HG03432 (cell line): Measurements from ENCODE around the gene TGM3.

ENCODE experiments used
- ATAC-seq: cut with Tn5 transposase; IDR thresholded peaks from one replicate; pipeline ENCODE4 v1.9.1; 2021; ENCODE audit warnings: mild to moderate bottlenecking, moderate library complexity; ENCODE audit not compliant: unreplicated experiment

TGM3 gene

GRCh38 chr20:2335096-2335870 is 39.5 kb downstream of the TGM3 start:
- no peak for ATAC-seq

- ATAC-seq: no peak
Observed at GRCh38 chr20:2336471-2336870, 40.7 kb downstream of the TGM3 start.

GRCh38 chr20:2337142-2337541 is 41.3 kb downstream of the TGM3 start:
- no peak for ATAC-seq

- ATAC-seq: no peak
Observed at GRCh38 chr20:2338411-2339066, 42.7 kb downstream of the TGM3 start.

DNA sequence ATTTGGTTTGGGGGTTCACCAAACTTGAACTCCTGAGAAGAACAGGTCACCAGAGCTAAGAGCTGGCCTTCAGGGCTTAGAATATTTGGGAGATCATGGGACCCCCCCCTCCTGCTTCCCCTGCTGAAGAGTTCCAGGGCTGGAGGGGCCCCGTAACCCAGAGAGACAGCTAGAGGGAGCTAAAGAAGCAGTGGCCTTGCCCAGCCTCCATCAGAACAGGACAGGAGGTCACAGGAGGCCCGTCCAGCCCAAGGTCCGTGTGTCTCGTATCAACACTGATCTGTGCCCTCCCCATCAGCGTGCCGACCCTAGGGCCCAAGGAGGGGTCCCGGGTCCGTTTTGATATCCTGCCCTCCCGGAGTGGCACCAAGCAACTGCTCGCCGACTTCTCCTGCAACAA is 44.3 kb downstream of the TGM3 start:
- ATAC-seq: no peak

DNA sequence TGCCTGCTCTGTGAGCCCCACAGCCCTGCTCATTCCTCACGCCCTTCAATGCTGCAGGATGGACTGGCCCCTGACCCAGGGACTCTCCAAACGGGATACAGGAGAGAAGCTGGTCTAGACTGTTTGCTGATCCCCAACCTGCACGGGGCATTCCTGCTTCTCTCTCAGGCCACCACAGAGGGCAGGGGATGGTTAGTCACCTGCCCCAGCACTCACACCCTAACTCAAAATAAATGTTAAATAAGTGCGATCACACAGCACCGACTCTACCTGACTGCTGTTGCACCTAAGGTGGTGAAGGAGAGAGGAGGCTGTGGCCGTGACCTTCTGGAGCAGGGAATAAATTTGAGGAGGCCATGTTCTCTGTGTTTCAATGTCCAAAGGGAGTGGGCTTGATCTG is 45.0 kb downstream of the TGM3 start:
- ATAC-seq: no peak

DNA sequence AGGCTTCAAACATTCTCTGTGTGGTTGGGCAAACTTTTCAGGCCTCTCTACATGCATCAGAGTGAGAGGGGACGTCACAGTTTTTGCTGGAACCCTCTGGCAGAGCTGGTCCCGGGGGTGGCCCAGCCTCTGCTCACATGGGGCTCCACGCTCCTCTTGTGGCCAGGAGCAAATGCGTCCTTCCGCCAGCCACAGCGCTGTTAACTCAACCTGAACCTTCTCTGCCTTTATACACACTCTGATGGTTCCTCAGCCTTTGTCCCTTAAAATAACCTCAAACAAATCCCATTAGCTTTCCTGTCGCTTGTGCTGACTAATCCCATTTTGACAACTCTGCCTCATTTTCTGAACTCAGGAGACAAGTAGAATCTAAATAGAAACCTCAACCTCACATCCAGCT is 45.5 kb downstream of the TGM3 start:
- no peak for ATAC-seq

DNA sequence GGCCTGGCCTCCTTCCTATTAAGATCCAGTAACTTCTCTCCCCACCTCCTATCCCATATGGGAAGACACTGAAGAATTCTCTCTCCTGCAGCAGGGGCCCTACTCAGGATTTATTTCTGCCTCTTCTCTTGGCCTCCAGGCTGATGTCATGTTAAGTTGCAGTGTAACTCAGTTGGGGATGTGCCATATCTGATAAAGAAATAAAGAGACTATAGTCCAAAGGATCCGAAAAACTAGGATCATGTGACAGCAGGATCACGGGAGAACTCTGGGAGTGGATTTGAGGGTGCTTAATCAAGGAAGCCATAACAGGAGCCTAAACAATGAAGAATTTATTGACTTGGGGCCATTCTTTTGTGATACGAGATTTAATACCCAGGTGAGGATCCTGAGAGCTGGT is 46.4 kb downstream of the TGM3 start:
- ATAC-seq: no peak

DNA sequence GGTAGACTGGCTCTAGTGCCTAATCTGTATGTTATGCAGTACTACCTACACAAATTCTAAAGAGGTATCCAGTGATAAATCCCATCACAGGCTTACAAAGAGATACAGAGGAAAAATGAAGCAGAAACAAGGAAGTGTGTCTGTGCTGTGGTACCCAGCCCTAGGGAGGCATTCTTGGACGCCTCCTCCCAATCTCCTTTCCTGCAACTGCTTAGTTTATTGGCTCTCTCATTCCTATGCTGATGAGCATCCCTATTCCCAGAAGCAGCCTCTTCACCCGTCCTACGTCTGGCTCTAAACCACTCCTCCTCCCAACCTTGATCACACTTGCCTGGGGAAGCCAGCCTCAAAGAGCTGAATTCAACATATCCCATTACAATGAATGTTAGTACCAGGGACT is 50.4 kb downstream of the TGM3 start:
- ATAC-seq: no peak

DNA sequence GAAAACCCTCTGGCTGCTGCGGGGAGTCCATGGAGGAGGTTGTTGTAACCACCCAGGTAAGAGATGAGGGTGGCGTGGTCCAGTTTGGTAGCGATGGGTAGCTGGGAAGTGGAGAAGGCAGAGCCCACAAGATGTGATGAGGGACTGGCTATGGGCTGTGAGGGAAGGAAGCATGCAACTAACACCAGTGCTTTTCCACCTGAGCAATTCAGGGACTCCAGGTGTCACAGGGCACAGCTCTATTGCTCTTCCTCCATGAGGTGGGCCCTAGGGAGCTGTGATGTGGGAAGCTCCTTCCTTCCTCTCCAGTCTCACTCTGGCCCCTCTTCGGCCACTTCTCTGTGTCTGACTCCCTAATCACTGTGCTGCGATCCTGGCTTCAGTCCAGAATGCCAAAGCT is 52.5 kb downstream of the TGM3 start:
- no peak for ATAC-seq

GRCh38 chr20:2349801-2350200 is 54.0 kb downstream of the TGM3 start:
- ATAC-seq: no peak

GRCh38 chr20:2350606-2351005 is 54.8 kb downstream of the TGM3 start:
- no peak for ATAC-seq

- ATAC-seq: no peak
Observed at GRCh38 chr20:2353231-2353630, 57.4 kb downstream of the TGM3 start.

DNA sequence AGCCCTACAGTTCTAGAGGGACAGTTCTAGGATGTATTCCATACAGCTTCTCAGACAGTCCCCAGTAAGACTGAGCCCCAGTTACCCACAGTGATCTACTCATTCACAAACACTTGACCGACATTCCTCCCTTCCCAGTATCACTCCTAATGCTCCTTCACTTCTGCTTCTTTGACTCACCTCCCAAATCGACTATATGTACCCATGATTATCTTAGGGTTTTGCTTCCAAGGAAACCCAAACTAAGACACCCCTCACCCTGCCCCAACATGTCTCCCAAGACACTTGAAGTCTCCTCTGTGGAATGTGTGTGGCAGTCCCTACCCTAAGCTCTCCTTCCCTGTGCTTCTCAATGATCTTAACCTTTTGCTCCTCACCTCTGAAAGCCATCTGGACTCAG is 61.3 kb downstream of the TGM3 start:
- no peak for ATAC-seq

- no peak for ATAC-seq
Observed at GRCh38 chr20:2358006-2358405, 62.2 kb downstream of the TGM3 start.

DNA sequence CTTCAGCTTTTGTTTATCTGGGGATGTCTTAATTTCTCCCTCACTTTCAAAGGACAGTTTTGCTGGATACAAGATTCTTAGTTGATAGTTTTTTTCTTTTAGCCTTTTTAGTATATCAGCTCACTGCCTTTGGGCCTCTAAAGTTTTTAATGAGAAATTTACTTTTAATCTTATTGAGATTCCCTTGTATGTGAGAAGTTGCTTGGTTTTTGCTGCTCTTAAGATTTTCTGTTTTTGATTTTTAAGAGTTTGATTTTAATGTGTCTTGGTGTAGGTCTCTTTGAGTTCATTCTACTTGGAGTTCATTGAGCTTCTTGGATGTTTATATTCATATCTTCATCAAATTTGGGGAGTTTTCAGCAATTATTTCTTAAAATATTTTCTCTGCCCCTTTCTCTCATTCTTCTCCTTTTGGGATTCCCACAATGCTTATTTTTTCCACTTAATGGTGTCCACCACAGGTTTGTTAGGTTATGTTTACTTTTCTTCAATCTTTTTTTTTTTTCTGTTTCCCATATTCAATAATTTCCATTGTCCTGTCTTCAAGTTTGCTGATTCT is 65.3 kb downstream of the TGM3 start:
- ATAC-seq: no peak

- no peak for ATAC-seq
Observed at GRCh38 chr20:2363187-2363586, 67.4 kb downstream of the TGM3 start.

- ATAC-seq: no peak
Observed at GRCh38 chr20:2363587-2363986, 67.8 kb downstream of the TGM3 start.

DNA sequence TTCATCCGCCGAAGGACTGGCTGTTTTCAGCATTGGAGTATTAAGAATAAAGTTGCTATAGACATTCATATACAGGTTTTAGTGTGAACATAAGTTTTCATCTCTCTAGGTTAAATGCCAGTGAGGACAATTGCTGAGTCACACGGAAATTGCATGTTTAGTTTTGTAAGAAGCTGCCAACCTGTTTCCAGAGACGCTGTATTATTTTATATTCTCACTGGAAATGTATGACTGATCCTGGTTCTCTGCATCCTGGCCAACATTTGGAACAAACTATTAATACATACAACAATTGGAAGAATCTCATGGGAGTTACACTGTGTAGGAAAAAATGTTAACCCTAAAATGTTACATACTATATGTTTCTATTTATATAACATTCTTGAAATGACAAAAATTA is 68.2 kb downstream of the TGM3 start:
- no peak for ATAC-seq

DNA sequence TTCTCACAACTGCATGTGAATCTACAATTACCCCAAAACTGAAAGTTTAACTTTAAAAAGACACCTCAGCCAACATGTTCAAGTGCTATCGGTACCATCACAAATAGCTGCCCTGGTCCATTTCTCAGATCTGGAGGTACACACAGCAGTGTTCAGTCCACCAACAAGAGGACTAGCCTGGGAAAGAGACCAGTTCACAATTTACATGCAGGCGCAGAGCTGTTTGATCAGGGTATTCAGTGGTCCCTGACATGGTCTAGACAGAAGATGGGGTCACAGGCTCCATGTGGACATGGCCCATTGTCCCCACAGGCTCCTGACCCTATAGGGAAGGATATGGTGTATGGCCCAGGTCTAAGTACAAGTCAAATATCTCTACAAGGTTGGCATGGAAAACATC is 69.3 kb downstream of the TGM3 start:
- ATAC-seq: no peak

GRCh38 chr20:2365666-2366065 is 69.9 kb downstream of the TGM3 start:
- ATAC-seq: no peak

- ATAC-seq: no peak
Observed at GRCh38 chr20:2368621-2369020, 72.8 kb downstream of the TGM3 start.
